Esophagus squamous epithelium (tissue), 5 donors: Measurements from ENCODE around the gene FAM200B. TPM values are rescaled to one million over a fixed set of nuclear protein-coding genes. Genes with fewer than 3 reads are reported as not detected.

Experiments used
- DNase-seq: peaks from one replicate; lab custom pipeline; 2025; lab: John Stamatoyannopoulos, UW
- H3K27ac ChIP-seq, 4 donors: fragments of 200-600 bp; sonication (generic); one replicate each; pipeline ENCODE4 v1.5.1; 2016 to 2019; ENCODE audit warnings: mild to moderate bottlenecking in 1 of 4
- H3K27me3 ChIP-seq, 4 donors: fragments of 200-600 bp; sonication (generic); 1 replicate in 3 of 4; 2 replicates in 1 of 4; pipeline versions ENCODE4 v1.5.1 to v1.6.0; 2017 to 2021; ENCODE audit warnings: antibody characterized with exemption in 1 of 4
- H3K36me3 ChIP-seq, 3 donors: fragments of 200-600 bp; sonication (generic); one replicate each; pipeline ENCODE4 v1.5.1; 2016 to 2019
- H3K4me1 ChIP-seq, 3 donors: fragments of 200-600 bp; sonication (generic); one replicate each; pipeline ENCODE4 v1.5.1; 2017 to 2019
- H3K4me3 ChIP-seq, 4 donors: fragments of 200-600 bp; sonication (generic); 1 replicate in 3 of 4; 2 replicates in 1 of 4; pipeline ENCODE4 v1.5.1; 2016 to 2019; ENCODE audit warnings: mild to moderate bottlenecking in 2 of 4, moderate library complexity in 1 of 4
- H3K9me3 ChIP-seq, 3 donors: fragments of 200-600 bp; sonication (generic); one replicate each; pipeline ENCODE4 v1.5.1; 2016 to 2019
- CTCF ChIP-seq, 6 experiments: fragments of 450-650 bp in 4 of 6; fragments of 200-600 bp in 2 of 6; sonication (generic) in 2 of 6; IDR thresholded peaks; one replicate each; pipeline ENCODE4 v1.5.1; 2016 to 2019; ENCODE audit warnings: antibody characterized with exemption in 6 of 6, mild to moderate bottlenecking in 4 of 6, moderate library complexity in 4 of 6
- POLR2A ChIP-seq, 4 donors: fragments of 450-650 bp; IDR thresholded peaks; one replicate each; pipeline ENCODE4 v1.6.1; 2017; ENCODE audit warnings: antibody characterized with exemption in 4 of 4, mild to moderate bottlenecking in 4 of 4, moderate library complexity in 3 of 4
- WGBS, 2 donors: methylation state at CpG; one replicate each; pipeline ENCODE4 v1.1.5; 2018; 5-methylcytosine and 5-hydroxymethylcytosine counted together
- intact Hi-C: fragments of 100-400 bp; cut with DNase I; formaldehyde crosslinking; loops from one replicate; pipeline ENCODE4 v1.15.0; 2022
- total RNA-seq, 4 donors: library from RNA; depleted of rRNA; stranded (reverse); fragments of >200 nt; gene quantifications; one replicate each; pipeline ENCODE4 v1.1.0, GENCODE V29; 2016
- donor health status: DM: yes; HTN: yes; CAD: no.

FAM200B gene
- total RNA-seq, 4 donors from 2014 or later, result 17.1 to 39.6 (median 31.4) TPM

- TF ChIP-seq POLR2A (IDR thresholded peaks at IDR 0.05) (no peak), CTCF (IDR thresholded peaks at IDR 0.05) (peak; percentile 31 to 72 (median 61))
- no peaks in the 10 kb centered on the region for H3K27me3 ChIP-seq
- no peak for DNase-seq
- peaks cover 23 to 88% (median 47%) of the 10 kb centered on the region in 3 donors for H3K4me1 ChIP-seq
- H3K27ac ChIP-seq, result peak overlapping the region in 3 of 4 donors; percentile 20 to 42 (median 25)
- H3K4me3 ChIP-seq, result peak overlapping the region in 2 of 4 donors; percentile 3 to 27
- no peaks in the 10 kb centered on the region for H3K36me3 ChIP-seq
- intact Hi-C loops, result loop anchor here (10.0 kb wide), 1 partner anchor 165 kb away; no protein-coding TSS in a partner anchor
- H3K9me3 ChIP-seq, result no peaks in the 10 kb centered on the region
- 37 to 41% methylated on average over 5 of the region's 5 CpGs for WGBS, 2 donors
These were observed 31.6 kb upstream of the FAM200B start for GRCh38 chr4:15649914-15650545.

DNA sequence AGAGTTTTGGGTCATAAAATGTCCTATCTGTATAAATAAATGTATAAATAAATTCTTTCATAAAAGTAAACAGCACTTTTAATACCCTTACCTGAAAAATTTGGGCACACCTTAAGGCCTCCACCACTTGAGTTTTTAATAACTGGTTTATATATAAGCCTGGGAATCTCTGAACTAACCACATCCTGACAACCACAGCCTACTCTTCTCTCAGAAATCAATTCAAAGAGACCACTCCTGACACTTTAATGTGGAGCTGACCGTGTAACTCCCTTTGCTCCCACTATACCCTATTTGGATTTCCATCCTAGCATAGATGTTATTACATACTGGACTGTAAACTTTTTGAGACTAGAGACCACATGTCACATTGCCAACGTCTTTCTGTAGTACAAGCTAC lies 30.0 kb upstream of the FAM200B start:
- WGBS, 2 donors, result 14 to 23% methylated on average over 2 of the region's 2 CpGs
- H3K4me3 ChIP-seq, result no peak overlapping the region
- H3K9me3 ChIP-seq, result no peaks in the 10 kb centered on the region
- intact Hi-C loops, result no loop called here
- H3K27me3 ChIP-seq, result no peaks in the 10 kb centered on the region
- H3K4me1 ChIP-seq, result peaks cover 30 to 83% (median 53%) of the 10 kb centered on the region in 3 donors
- DNase-seq, result no peak
- peak overlapping the region; percentile 15 to 99 (median 70) for H3K27ac ChIP-seq
- TF ChIP-seq POLR2A (IDR thresholded peaks at IDR 0.05) (no peak), CTCF (IDR thresholded peaks at IDR 0.05) (no peak)
- no peaks in the 10 kb centered on the region for H3K36me3 ChIP-seq

GRCh38 chr4:15652191-15652590 lies 29.4 kb upstream of the FAM200B start:
- Histone ChIP-seq H3K4me3 (peak overlapping the region in 2 of 4 donors; percentile 80 to 95), H3K27ac (peak overlapping the region; percentile 15 to 99 (median 98)), H3K9me3 (no peaks in the 10 kb centered on the region), H3K36me3 (no peaks in the 10 kb centered on the region), H3K27me3 (no peaks in the 10 kb centered on the region), H3K4me1 (peaks cover 30 to 81% (median 56%) of the 10 kb centered on the region in 3 donors)
- intact Hi-C loops, result no loop called here
- 59 to 81% methylated on average over 1 of the region's 1 CpG for WGBS, 2 donors
- no peak for TF ChIP-seq POLR2A (IDR thresholded peaks at IDR 0.05)
- TF ChIP-seq CTCF (IDR thresholded peaks at IDR 0.05), result no peak
- no peak for DNase-seq

DNA sequence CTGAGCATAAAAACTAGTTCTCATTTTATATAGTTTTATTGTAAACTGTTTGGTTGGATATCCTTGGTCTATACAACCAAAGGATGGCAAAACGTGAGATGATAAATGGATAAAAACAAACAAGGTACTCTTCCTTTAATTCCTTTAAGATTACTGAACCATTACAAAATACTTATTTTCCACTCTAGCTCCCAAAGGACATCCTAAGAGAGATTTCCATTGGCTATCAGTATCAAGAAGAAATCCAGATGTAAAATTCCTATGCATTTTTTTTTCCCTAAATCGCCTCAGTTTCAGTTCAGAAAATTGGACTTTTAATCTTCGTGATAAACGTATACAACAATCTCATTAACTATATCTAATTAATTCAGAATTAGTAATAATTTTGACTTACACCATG lies 28.8 kb upstream of the FAM200B start:
- Histone ChIP-seq H3K36me3 (no peaks in the 10 kb centered on the region), H3K27ac (peak overlapping the region; percentile 97 to 99 (median 98)), H3K4me1 (peaks cover 27 to 81% (median 56%) of the 10 kb centered on the region in 3 donors), H3K4me3 (peak overlapping the region in 3 of 4 donors; percentile 80 to 95 (median 87)), H3K9me3 (no peaks in the 10 kb centered on the region), H3K27me3 (no peaks in the 10 kb centered on the region)
- no peak for DNase-seq
- TF ChIP-seq CTCF (IDR thresholded peaks at IDR 0.05) (no peak), POLR2A (IDR thresholded peaks at IDR 0.05) (no peak)
- intact Hi-C loops, result no loop called here
- WGBS, 2 donors, result 25 to 35% methylated on average over 4 of the region's 4 CpGs

DNA sequence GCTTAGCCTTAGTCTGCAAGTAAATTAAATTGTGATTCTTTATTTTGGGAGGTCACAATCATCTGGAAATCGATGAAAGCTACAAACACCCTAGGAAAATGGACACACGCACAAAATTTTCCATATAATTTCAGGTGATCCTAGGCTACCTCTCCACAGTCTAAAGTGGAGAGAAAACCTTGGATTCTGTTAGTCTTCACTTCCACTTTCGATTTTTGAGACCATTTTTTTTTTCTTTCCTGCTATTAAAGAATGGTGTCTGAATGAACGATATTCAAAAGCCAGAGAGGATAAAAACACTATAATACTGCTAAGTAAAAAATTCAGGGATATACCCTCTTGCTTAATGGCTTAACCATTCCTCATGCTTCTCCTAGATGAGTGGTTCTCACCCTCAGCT lies 28.2 kb upstream of the FAM200B start:
- Histone ChIP-seq H3K27me3 (no peaks in the 10 kb centered on the region), H3K36me3 (no peaks in the 10 kb centered on the region), H3K4me3 (peak overlapping the region; percentile 71 to 95 (median 84)), H3K4me1 (peaks cover 25 to 81% (median 56%) of the 10 kb centered on the region in 3 donors), H3K9me3 (no peaks in the 10 kb centered on the region), H3K27ac (peak overlapping the region; percentile 97 to 99 (median 98))
- no peak for DNase-seq
- TF ChIP-seq CTCF (IDR thresholded peaks at IDR 0.05), result no peak
- TF ChIP-seq POLR2A (IDR thresholded peaks at IDR 0.05), result no peak
- WGBS, 2 donors, result 6 to 10% methylated on average over 4 of the region's 4 CpGs
- intact Hi-C loops, result no loop called here
